Neutrophil (primary cell): ENCODE measurements around the gene RBKS.

Experiments used
- H3K27ac ChIP-seq: fragments of 200-600 bp; sonication (generic); 2 replicates; pipeline ENCODE4 v1.5.1; 2016; ENCODE audit warnings: mild to moderate bottlenecking, moderate library complexity
- H3K27me3 ChIP-seq: fragments of 200-600 bp; sonication (generic); 2 replicates; pipeline ENCODE4 v1.6.0; 2016; ENCODE audit warnings: mild to moderate bottlenecking
- H3K36me3 ChIP-seq: fragments of 200-600 bp; sonication (generic); 2 replicates; pipeline ENCODE4 v1.5.1; 2017
- H3K4me1 ChIP-seq, 2 experiments: fragments of 200-600 bp in 1 of 2; sonication (generic) in 1 of 2; 1 replicate in 1 of 2; 2 replicates in 1 of 2; pipeline versions ENCODE4 v1.5.1 to v1.6.1; 2013 to 2016; ENCODE audit warnings: low read depth in 1 of 2, low read length in 1 of 2, mild to moderate bottlenecking in 1 of 2, moderate library complexity in 1 of 2; ENCODE audit not compliant: control insufficient read depth in 1 of 2, insufficient read depth in 1 of 2
- H3K4me3 ChIP-seq, 2 experiments: fragments of 200-600 bp in 1 of 2; sonication (generic) in 1 of 2; 1 replicate in 1 of 2; 2 replicates in 1 of 2; pipeline ENCODE4 v1.5.1; 2013 to 2016; ENCODE audit warnings: low read depth in 1 of 2, low read length in 1 of 2, mild to moderate bottlenecking in 1 of 2, moderate library complexity in 1 of 2
- H3K9me3 ChIP-seq: fragments of 200-600 bp; sonication (generic); 2 replicates; pipeline ENCODE4 v1.5.1; 2016
- TF ChIP-seq, protein P1 (sequence below): fragments of 200-600 bp; sonication (generic); IDR thresholded peaks from 2 replicates; pipeline ENCODE4 v1.5.1; 2016; ENCODE audit warnings: antibody characterized with exemption

The RBKS gene

GRCh38 chr2:27849558-27850205 is 40.5 kb downstream of the RBKS start:
- no peaks in the 10 kb centered on the region for H3K27me3 ChIP-seq
- H3K9me3 ChIP-seq: no peaks in the 10 kb centered on the region
- TF ChIP-seq, protein P1, sequence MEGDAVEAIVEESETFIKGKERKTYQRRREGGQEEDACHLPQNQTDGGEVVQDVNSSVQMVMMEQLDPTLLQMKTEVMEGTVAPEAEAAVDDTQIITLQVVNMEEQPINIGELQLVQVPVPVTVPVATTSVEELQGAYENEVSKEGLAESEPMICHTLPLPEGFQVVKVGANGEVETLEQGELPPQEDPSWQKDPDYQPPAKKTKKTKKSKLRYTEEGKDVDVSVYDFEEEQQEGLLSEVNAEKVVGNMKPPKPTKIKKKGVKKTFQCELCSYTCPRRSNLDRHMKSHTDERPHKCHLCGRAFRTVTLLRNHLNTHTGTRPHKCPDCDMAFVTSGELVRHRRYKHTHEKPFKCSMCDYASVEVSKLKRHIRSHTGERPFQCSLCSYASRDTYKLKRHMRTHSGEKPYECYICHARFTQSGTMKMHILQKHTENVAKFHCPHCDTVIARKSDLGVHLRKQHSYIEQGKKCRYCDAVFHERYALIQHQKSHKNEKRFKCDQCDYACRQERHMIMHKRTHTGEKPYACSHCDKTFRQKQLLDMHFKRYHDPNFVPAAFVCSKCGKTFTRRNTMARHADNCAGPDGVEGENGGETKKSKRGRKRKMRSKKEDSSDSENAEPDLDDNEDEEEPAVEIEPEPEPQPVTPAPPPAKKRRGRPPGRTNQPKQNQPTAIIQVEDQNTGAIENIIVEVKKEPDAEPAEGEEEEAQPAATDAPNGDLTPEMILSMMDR: no peak
- H3K4me1 ChIP-seq: no peaks in the 10 kb centered on the region
- no peaks in the 10 kb centered on the region for H3K36me3 ChIP-seq
- no peak overlapping the region for H3K4me3 ChIP-seq
- no peak overlapping the region for H3K27ac ChIP-seq

GRCh38 chr2:27847333-27847732 is 42.9 kb downstream of the RBKS start:
- no peaks in the 10 kb centered on the region for H3K4me1 ChIP-seq
- H3K36me3 ChIP-seq: no peaks in the 10 kb centered on the region
- no peak overlapping the region for H3K4me3 ChIP-seq
- TF ChIP-seq, protein P1: no peak
- H3K27ac ChIP-seq: no peak overlapping the region
- H3K9me3 ChIP-seq: no peaks in the 10 kb centered on the region
- no peaks in the 10 kb centered on the region for H3K27me3 ChIP-seq

DNA sequence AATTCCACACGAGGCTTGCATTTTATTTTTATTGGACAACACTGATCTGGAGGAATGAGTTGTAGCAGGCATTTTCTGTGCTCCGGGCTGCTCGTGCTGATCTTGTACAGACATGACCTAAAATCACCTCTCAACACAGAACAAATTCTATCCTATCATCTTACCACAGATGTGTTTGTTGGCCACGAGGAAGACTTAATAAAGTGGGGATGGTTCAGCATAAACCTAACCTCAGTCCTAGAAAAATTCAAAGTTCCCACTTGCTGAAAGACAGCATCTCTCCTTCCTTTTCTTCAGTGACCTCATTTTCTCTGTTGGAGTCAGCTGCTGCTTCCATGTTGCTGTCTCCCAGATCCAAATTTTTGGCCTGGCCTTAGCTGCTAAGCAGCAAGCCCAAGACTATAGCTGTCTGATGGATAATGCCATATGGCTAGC is 45.3 kb downstream of the RBKS start:
- Histone ChIP-seq H3K27me3 (no peaks in the 10 kb centered on the region), H3K36me3 (no peaks in the 10 kb centered on the region), H3K4me3 (no peak overlapping the region), H3K9me3 (no peaks in the 10 kb centered on the region), H3K27ac (no peak overlapping the region), H3K4me1 (no peaks in the 10 kb centered on the region)
- TF ChIP-seq, protein P1: no peak

DNA sequence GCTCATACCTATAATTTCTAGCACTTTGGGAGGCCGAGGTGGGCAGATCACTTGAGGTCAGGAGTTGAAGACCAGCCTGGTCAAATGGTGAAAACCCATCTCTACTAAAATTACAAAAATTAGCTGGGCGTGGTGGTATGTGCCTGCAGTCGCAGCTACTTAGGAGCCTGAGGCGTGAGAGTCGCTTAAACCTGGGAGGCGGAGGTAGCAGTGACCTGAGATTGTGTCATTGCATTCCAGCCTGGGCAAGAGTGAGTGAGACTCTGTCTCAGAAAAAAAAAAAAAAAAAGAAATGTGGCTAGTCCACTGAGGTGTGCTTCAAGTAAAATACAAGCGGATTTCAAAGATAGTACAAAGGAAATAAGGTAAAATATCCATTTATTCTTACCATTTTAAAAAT is 46.2 kb downstream of the RBKS start:
- H3K27ac ChIP-seq: no peak overlapping the region
- no peak overlapping the region for H3K4me3 ChIP-seq
- H3K4me1 ChIP-seq: no peaks in the 10 kb centered on the region
- H3K36me3 ChIP-seq: no peaks in the 10 kb centered on the region
- H3K27me3 ChIP-seq: no peaks in the 10 kb centered on the region
- TF ChIP-seq, protein P1: no peak
- H3K9me3 ChIP-seq: no peaks in the 10 kb centered on the region

DNA sequence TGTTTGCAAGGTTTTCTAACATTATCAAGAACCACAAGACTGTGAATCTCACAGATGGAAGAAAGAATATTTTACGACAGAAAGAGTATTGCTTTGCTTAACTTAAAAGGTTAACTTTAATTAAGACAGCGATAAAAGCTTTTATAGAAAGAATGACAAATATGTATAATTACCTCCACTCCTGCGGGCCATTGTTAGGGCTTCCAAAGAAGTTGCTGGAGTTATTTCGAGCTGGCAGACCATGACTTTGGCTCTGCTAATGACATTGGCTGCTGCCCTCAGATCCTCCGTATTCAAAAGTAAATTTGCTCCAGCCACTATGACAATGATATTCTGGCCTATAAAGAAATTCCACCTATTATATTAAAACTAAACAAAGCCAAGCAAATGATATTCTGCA is 47.3 kb downstream of the RBKS start:
- Histone ChIP-seq H3K4me1 (no peaks in the 10 kb centered on the region), H3K27me3 (no peaks in the 10 kb centered on the region), H3K4me3 (no peak overlapping the region), H3K27ac (no peak overlapping the region), H3K9me3 (no peaks in the 10 kb centered on the region), H3K36me3 (no peaks in the 10 kb centered on the region)
- TF ChIP-seq, protein P1: no peak
